GM21619 (cell line): Measurements from ENCODE around the gene BUB1B.
"Not testable (repeated sequence)": the region's sequence is repeated elsewhere in the genome, so short reads cannot be mapped to it uniquely, and the experiment has no call there.

Source experiments
- ATAC-seq: cut with Tn5 transposase; IDR thresholded peaks from one replicate; pipeline ENCODE4 v1.9.1; 2021; ENCODE audit not compliant: unreplicated experiment

Gene BUB1B

DNA sequence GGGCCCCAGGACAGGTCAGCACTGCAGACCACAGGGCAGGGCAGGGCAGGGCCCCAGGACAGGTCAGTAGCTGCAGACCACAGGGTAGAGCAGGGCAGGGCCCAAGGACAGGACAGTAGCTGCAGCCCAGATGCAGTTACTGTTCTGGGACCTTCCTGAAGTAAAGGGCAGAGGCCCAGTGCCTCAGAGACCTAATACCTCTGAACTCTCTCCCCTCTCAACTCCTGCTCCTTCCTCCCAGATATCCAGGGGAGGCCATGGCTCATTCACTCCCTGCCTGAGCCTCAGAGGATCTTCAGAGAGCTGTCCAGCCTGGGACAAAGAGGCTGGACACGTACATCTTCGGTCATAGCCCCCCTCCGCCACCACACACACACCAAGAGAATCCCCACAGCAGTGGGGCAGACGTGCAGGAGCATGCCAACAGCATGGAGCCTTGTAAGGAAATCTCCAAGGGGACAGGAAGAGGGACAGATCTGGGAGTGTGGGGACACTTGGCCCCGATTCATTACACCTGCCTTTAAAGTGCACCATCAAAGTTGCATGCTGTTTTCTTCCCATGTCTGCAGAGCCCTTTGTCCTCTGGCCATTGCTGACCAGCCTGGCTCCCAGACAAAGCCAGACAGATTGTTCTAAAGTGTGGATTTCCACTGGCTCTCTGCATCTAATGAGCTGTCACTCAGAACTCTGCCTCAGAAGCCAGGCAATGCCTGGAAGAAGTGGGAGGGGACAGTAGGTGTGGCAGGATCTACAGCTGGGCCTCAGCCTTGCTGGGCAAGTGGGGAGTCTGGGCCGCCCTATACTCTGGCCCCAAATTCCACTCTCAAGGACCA is 24.2 kb upstream of the BUB1B start:
- no peak for ATAC-seq

DNA sequence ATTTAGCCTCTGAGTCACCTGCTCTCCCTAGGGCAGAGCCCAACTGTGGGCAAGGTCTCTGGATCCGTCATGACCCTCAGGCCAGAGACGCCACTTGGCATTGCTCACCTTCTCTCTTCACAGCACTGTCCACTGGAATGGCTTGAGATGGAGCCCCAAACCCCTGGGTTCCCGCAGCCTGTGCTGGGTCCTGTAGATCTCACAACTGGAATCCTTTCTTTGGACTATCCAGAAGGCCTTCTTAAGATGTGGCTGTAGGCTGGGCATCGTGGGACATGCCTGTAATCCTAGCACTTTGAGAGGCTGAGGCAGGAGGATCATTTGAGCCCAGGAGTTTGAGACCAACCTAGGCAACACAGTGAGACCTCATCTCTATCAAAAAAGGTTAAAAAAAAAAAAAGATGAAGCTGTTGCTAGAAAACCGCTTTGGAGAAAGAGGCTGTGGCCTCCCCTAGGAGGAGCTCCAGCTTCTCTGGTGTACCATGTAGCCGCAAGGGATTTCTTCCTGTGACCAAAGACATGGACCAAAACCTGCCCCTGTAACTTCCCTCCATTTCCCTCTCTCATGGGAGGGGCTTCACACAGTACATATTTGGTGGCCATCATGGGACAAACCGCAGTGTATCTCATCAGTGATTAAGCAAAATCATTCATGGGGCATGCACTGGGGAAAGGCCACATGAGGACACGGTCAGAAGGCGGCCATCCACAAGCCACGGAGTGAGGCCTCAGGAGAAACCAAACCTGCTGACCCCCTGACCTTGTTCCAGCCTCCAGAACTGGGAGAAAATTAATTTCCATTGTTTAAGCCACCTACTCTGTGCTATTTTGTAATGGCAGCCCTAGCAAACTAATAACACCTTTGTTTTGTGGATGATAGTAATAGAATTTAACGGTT is 23.3 kb upstream of the BUB1B start:
- no peak for ATAC-seq

DNA sequence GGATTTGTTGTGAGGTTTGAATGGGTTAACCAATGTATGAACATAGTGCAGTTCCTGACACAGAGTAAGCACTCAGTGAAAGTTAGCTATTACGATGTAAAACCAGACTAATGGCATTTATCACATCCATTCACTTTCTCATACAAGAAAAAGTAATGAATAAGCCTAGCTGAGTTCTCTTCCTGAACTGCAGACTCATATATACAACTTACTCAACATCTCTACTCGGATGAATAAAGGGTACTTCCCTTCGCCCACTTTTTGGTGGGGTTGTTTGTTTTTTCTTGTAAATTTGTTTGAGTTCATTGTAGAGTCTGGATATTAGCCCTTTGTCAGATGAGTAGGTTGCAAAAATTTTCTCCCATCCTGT is 22.7 kb upstream of the BUB1B start:
- not testable (repeated sequence) for ATAC-seq

DNA sequence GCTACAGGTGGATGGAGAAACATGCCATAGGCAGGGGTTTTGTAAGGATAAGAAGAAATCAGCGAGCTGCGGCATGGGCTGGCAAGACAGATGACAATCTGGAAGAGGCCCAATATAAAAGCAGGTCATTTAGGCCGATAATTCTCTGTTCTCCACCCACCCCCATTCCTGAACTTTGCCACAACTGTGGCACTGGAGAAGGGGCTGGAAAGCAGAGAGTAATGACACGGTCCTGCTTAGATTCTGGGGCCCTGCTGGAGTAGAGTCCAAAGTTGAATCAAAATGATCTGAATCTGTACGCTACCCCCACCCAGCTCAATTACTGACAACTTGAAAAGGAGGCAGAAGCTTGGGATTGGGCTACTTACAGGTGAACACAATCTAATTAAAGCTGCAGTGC is 18.4 kb upstream of the BUB1B start:
- ATAC-seq = no peak

DNA sequence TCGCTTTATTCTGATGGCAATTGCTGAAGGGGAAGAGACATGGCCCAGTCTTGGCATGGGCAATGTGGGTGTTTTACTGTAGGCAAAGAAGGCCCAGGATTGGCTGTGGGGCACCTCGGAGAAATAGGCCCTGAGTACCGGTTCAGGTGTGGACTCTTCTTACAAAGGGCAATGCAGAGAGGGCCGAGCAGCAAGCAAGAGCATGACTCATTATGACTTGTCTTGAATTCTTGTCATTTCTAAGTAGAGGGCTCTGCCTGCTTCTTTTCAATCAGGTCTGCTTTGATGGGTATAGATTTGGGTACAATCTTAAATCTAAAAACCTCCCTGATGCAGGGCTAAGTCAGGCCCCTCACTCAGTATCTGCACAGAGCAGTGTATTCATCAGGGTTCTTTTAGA is 14.8 kb upstream of the BUB1B start:
- ATAC-seq = no peak

DNA sequence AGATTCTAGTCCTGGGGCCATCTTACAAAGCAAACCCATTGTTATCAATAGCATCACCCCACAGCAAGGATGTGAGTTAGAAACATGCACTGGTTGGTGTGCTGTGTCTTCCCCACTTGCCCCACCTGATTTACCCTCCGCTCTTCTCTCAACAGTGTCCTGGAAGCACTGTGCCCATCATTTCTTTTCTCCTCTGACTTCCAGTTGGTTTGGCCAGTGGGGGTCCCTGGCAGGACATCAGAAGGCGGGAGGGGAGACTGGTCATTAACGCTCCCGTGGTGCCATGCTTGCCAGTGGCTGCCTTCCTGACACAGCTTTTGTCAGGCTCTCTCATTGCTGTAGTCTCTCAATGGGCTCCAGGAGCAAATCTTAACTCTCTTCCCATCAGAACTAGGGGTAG is 11.5 kb upstream of the BUB1B start:
- ATAC-seq = no peak

DNA sequence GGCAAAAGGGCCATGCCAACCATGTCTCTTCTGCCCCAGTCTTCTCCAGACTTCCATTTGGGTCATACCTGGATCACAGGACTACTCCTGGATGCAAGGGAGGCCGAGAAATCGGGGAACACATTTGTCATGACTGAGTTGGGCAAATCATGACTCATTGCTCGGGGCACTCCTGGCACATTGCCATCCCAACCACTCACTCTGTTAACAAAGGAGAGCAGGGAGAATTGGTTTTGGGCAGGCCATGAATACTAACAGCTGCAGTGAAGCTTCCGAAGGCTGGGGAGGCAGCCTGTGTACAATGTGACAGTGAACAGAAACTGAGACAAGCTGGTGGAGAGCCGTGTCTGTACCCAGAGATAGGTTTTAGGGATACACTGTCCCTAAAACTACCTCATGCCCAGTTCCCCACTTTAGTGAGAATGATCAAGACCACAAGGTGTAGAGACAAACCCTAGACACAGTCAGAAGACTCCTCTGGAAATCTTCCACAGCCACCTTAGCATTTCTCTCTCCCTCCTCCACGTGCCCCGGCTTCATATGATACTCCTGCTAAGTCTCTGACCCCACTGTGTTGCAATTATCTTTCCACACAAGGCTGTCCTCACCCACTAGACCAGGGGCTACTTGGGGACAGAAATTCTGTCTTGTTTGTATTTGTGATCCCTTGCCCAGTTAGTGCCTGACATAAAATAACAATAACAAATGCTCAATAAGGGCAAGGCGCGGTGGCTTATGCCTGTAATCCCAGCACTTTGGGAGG is 10.5 kb upstream of the BUB1B start:
- no peak for ATAC-seq

DNA sequence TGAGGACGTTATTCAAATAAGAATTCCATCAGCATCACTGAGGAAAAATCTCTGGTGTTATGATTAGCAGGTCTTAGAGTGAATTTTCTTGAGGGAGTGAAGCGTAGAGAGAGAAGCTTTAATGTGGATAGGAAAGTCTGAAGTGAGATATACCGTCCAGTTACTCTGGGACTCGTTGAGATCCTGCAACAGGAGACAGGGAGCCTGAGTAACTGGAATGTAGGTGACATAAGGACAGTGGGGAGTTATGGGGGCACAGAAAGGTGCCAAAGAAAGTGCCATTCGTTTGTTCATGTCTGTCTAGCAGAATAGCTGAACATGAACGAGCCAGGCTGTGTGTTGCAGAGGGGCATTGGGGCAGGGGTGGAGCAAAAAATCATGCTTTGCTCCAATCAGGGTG is 9.4 kb upstream of the BUB1B start:
- no peak for ATAC-seq

DNA sequence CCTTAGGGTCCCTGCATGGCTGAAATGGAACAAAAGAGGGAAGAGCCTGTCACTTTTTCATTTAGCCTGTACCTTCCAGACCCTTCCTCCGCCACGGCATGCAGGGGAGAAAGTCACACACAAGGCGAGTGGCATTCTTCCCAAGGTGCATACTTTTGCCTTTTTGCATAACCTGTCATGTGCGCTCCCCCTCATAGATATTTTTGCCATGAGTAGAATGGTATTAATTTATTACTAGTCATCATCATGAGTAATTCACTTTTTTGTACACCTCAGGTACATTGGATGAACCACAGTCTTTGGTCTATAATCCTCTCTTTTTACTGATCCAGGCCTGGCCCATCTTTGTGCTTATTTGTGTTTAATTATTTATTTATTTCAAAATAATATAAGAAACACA is 8.9 kb upstream of the BUB1B start:
- no peak for ATAC-seq

DNA sequence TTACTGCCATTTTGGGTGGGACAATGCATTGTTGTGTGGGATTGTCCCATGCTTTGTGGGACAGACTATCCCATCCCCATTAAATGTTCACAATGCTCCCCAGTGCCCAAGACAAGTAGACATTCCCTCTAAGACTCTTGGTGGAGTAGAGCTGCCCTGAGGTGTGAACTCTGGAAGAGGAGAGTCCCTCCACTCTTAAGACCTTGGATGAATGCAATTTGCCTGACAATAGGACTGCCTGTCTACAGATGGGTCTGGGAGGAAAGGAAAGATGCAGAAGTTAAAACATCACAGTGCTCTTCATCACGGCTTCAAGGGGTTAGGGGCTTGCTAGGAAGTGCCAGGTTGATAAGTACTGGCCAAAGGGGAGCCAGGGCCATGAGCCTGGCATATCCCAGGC is 6.0 kb upstream of the BUB1B start:
- ATAC-seq = not testable (repeated sequence)

DNA sequence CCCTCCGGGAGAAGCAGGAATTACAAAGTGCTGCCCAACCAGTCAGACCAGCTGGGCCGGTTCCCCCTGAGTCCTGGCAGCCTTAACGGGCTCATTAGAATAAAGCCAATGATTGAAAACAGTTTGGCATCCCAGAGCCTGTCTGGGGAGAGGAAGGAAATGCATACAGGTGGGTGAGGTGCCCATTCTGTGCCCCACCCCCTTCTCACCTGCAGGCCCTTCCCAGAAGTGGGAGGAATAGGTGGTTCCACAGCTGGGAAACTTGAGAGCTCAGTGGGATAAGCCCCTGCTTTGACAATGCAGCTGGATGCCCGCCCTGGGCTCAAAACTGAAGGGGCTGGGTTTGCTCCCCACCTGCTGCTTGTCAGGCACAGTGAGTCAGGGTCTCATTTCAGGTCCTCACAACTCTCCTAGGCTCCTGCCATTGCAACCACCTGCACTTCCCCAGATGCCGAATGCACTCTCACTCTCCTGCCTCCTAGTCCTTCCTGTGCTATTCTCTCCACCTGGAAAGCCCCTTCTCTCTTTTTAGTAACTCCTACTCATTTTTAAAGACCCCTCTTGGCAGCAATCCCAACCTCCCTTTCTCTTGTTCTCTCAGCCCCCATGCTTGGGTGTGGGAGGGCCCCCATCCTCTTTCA is 5.5 kb upstream of the BUB1B start:
- ATAC-seq = no peak

DNA sequence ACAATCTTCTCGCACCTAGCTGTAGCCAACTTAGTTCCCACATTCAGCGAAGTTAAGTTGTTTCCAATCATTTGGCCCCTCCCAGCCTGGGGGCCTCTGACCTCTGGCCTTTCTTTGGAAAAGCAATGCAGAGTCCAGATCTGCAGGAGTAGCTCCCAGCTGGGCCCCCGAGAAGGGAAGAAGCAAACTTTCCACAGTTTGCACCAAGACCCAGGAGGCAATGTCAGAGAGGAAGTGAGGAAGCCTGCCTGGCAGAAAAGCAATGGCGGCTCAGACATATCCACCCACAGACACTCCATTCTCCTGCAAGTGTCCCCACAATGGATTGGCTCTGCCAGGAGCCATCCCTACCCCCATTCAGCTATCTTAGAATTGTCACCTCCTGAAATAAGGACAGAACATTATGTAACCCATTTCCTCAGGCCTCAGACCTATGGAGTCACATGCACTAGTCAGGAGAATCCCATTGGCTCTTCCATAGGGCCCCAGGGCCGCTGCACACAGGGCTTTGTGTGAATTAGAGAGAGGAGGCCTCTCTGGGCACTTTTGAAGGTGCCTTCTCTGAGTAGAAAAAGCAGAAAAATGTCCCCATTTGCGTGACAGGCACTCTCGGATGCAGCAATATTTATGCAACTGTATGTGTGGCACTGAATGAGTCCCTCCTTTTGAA is 3.0 kb upstream of the BUB1B start:
- no peak for ATAC-seq

DNA sequence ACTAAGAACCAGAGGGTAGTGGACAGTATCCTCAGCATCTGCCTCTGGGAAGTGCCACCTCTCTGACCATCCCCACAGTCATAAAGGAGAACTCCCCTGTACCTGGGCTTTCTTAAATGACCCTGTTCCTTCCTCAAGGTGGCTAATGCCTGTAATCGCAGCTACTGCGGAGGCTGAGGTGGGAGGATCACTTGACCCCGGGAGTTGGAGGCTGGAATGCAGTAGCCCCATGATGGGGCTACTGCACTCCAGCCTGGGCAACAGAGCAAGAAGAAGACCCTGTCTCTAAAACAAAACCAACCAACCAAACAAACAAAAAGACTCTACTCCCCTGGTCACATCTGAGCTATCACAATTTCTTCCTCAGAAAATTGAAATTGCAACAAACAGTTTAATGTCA is 848 bp upstream of the BUB1B start:
- no peak for ATAC-seq

DNA sequence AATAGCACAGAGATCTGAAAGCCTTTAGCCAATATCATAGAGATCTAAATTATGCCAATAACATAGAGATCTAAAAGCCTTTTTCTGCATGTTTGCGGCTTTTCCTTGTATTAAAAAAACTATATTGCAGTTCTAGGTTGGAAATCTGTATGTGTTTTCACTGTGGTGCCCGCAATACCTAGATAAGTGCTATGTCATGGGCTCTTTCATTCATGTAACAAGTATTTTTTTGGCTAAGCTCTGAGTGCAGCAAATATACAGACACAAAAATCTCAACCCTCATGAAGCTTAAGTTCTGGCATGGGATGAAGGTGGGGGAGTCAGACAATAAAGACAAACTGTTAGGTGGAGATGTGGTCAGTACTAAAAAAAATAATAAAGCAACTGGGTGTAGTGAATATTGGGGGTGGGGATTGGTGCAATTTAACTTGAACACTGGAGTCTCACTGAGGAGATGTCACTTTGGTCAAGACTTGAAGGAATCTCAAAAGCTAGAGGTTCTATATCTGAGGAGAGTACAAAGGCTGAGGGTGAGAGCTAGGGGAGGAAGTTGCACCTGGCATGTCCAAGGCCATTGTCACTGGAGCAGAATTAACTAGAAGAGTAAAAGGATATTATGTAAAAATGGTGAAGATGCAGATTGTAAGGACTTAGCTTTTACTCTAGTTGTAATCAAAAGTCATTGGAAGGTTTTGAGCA is 973 bp downstream of the BUB1B start:
- ATAC-seq = no peak

DNA sequence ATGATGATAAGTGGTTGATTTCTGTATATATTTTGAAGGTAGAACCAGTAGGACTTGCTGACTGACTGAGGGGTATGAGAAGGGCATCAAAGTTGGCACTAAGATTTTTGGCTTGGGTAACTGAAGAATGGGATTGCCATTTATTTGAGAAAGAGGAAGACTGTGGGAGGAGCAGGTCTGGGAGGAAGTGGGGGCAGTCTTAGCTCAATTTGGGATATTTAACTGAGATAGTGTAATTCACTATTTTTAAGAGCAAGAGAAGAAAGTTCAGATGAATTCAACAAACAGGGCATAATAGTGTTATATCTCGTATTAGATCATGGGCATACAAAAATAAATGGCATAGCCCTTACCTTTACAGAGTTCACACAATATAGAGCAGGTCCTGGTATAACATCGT is 1.7 kb downstream of the BUB1B start:
- ATAC-seq = no peak

DNA sequence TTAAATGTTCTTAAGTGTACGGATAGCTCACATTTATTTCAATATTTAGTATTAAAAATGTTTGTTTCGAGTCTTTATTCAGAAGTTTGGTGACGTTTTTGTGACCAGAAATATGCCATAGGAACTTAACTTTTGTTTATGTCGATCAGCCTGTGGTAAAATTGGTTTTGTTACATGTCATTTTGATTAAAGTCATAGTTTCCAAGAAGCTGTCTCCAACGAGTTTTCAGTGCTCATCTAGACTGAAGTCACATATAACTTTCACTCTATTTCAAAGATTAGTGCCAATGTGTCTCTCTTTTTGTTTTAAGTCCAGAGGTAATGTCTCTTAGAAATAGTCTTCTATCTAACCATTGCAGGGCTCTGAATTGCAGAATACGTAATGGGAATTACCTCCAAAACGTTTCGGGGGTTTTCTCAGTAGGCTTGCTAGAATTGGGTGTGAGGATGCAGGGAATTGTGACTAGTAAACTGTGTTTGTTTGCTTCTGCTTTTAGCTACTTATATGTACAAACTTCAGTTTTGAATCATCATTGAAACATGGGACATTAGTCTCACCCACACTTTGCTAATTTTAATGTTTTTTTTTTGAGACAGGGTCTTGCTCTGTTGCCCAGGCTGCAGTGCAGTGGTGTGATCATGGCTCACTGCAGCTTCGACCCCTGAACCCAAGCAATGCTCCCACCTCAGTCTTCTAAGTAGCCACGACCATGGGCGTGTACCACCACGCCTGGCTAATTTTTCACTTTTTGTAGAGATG is 3.0 kb downstream of the BUB1B start:
- no peak for ATAC-seq

DNA sequence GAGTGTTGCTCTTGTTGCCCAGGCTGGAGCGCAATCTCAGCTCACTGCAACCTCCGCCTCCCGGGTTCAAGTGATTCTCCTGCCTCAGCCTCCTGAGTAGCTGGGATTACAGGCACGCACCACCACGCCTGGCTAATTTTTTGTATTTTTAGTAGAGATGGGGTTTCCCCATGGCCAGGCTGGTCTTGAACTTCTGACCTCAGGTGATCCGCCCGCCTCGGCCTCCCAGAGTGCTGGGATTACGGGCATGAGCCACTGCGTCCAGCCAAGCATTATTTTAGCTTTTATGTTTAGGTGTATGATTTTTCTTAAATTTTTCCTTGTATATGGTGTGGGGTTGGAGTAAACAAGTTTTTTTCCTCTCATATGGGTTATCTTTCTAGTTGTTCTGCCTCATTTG is 6.5 kb downstream of the BUB1B start:
- not testable (repeated sequence) for ATAC-seq

DNA sequence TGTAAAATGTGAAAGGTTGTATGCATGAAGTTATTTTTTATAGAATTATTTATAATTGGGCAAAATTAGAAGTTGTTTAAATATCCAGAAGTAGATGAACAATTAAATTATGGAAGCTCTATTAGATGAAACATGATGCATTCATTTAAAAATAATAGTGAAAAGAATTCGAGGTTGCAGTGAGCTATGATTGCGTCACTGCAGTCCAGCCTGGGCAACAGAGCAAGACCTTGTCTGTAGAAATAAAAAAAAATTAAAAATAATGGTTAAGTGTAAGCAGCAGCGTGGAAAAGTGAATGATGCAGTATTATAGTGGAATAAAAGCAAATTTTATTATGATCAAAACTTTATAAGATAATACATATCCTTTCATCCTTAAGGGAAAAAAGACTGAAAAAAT is 14.3 kb downstream of the BUB1B start:
- no peak for ATAC-seq

DNA sequence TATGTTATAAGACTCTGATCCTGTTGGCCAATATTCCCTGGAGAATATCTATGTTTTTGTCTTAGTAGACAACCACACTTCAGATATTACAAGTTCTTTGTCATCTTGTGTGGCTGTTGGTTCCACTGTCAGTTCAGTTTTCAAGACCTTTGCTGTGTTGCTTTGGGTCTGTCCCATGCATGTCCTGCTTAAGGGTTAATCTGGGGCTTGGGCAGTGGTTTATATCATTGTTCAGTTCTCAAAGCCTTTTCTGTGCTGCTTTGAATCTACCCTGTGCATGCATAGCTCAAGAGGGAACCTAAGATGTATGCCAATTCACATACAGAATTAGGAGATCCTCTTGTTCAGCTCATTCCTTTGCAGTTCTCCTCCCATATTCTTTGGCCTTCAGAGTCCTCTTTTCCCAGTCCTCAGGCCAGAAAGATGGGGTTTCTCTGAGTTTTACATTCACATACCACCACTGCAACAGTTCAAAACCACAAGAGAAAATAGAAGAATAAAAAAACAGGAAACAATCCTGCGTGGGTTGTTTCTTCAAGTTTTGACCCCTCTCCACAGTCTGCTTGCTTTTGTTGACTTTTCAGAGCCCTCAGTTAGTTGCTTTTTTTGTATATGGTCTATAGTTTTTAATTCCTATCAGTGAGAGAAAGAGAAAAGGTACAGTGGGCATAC is 21.6 kb downstream of the BUB1B start:
- no peak for ATAC-seq
